SK-N-SH treated with all-trans-retinoic acid at 6 μM for 48 hours (cell line): Measurements from ENCODE around the gene EEFSEC.

Source experiments
- ATAC-seq: fragments of 200-7000 bp; cut with Tn5 transposase; 3 replicates; pipeline ENCODE4 v1.9.1; 2020; ENCODE audit warnings: mild to moderate bottlenecking, moderate library complexity
- BACH2 ChIP-seq: fragments of 250-450 bp; sonication (Bioruptor Pico); IDR thresholded peaks from 2 replicates; pipeline ENCODE4 v1.9.0; 2021; ENCODE audit warnings: mild to moderate bottlenecking, borderline replicate concordance
- CSDC2 ChIP-seq: fragments of 250-450 bp; sonication (Bioruptor Pico); IDR thresholded peaks from 2 replicates; pipeline ENCODE4 v1.5.0; 2020; ENCODE audit warnings: mild to moderate bottlenecking, moderate library complexity
- ESRRG ChIP-seq: fragments of 250-450 bp; sonication (Bioruptor Pico); IDR thresholded peaks from 2 replicates; pipeline ENCODE4 v1.6.1; 2021; ENCODE audit warnings: mild to moderate bottlenecking
- GLIS3 ChIP-seq: fragments of 250-450 bp; sonication (Bioruptor Pico); IDR thresholded peaks from 2 replicates; pipeline ENCODE4 v1.5.0; 2020; ENCODE audit warnings: mild to moderate bottlenecking, moderate library complexity
- ISL1 ChIP-seq: fragments of 250-450 bp; sonication (Bioruptor Pico); IDR thresholded peaks from 2 replicates; pipeline ENCODE4 v2.1.2; 2022; ENCODE audit warnings: mild to moderate bottlenecking, moderate library complexity
- OSR1 ChIP-seq: fragments of 250-450 bp; sonication (Bioruptor Pico); IDR thresholded peaks from 2 replicates; pipeline ENCODE4 v1.8.0; 2022; ENCODE audit warnings: moderate library complexity, mild to moderate bottlenecking, inconsistent platforms
- PPARA ChIP-seq: fragments of 250-450 bp; sonication (Bioruptor Pico); IDR thresholded peaks from 2 replicates; pipeline ENCODE4 v1.5.0; 2020; ENCODE audit warnings: mild to moderate bottlenecking, borderline replicate concordance
- RARB ChIP-seq: fragments of 250-450 bp; sonication (Bioruptor Pico); IDR thresholded peaks from 2 replicates; pipeline ENCODE4 v1.8.0; 2021; ENCODE audit warnings: mild to moderate bottlenecking, moderate library complexity
- SNAI2 ChIP-seq: fragments of 250-450 bp; sonication (Bioruptor Pico); IDR thresholded peaks from 2 replicates; pipeline ENCODE4 v1.5.0; 2020; ENCODE audit warnings: mild to moderate bottlenecking, moderate library complexity
- TCF4 ChIP-seq: fragments of 250-450 bp; sonication (Bioruptor Pico); IDR thresholded peaks from 2 replicates; pipeline ENCODE4 v1.8.0; 2021; ENCODE audit warnings: mild to moderate bottlenecking, moderate library complexity, borderline replicate concordance
- TOX ChIP-seq: fragments of 250-450 bp; sonication (Bioruptor Pico); IDR thresholded peaks from 2 replicates; pipeline ENCODE4 v1.8.0; 2021; ENCODE audit warnings: mild to moderate bottlenecking, moderate library complexity, borderline replicate concordance
- ZC3H10 ChIP-seq: fragments of 250-450 bp; sonication (Bioruptor Pico); IDR thresholded peaks from 2 replicates; pipeline ENCODE4 v1.5.1; 2021; ENCODE audit warnings: mild to moderate bottlenecking, moderate library complexity
- ZFP3 ChIP-seq: fragments of 250-450 bp; sonication (Bioruptor Pico); IDR thresholded peaks from 2 replicates; pipeline ENCODE4 v1.5.0; 2020; ENCODE audit warnings: mild to moderate bottlenecking, moderate library complexity
- ZFP30 ChIP-seq: fragments of 450-650 bp; formaldehyde crosslinking; IDR thresholded peaks from 2 replicates; pipeline ENCODE4 v1.5.0; 2022; ENCODE audit warnings: mild to moderate bottlenecking, moderate library complexity
- ZNF565 ChIP-seq: fragments of 450-650 bp; formaldehyde crosslinking; conservative IDR thresholded peaks from 2 replicates; pipeline ENCODE4 v1.5.0; 2020; ENCODE audit warnings: low read depth, mild to moderate bottlenecking, moderate library complexity
- ZNF70 ChIP-seq: fragments of 450-650 bp; formaldehyde crosslinking; IDR thresholded peaks from 2 replicates; pipeline ENCODE4 v1.5.0; 2020; ENCODE audit warnings: mild to moderate bottlenecking, moderate library complexity
- ZNF8 ChIP-seq: fragments of 450-650 bp; formaldehyde crosslinking; IDR thresholded peaks from 2 replicates; pipeline ENCODE4 v1.5.0; 2020; ENCODE audit warnings: mild to moderate bottlenecking, moderate library complexity
- TF ChIP-seq, protein P1 (sequence below): fragments of 250-450 bp; sonication (Bioruptor Pico); IDR thresholded peaks from 2 replicates; pipeline ENCODE4 v1.8.0; 2020; ENCODE audit warnings: mild to moderate bottlenecking, moderate library complexity, borderline replicate concordance
- TF ChIP-seq, protein P2 (sequence below): fragments of 250-450 bp; sonication (Bioruptor Pico); IDR thresholded peaks from 2 replicates; pipeline ENCODE4 v1.5.1; 2021; ENCODE audit warnings: mild to moderate bottlenecking, moderate library complexity
- TF ChIP-seq, protein P3 (sequence below): fragments of 250-450 bp; sonication (Bioruptor Pico); IDR thresholded peaks from 2 replicates; pipeline ENCODE4 v1.5.0; 2020; ENCODE audit warnings: mild to moderate bottlenecking, moderate library complexity
- TF ChIP-seq, protein P4 (sequence below): fragments of 250-450 bp; sonication (Bioruptor Pico); IDR thresholded peaks from 2 replicates; pipeline ENCODE4 v1.8.0; 2021; ENCODE audit warnings: low read depth, mild to moderate bottlenecking, moderate library complexity, borderline replicate concordance

Gene EEFSEC

DNA sequence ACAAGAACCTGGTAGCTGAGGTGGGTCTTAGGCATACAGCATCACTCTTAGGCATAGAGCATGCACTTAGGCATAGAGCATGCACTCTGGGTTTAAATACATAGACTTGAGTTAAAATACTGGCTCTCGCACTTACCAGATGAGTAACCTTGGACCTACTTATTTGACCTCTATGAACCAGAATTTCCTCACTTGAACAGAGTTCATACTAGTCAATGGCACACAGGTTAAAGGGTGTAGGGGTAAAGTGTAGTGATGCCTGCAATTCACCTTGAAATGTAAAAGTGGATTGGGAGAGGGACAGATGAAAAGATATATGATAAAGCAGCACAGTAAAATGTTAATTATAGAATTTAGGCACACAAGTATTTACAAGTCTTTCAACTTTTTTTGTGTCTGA is 31.3 kb upstream of the EEFSEC start:
- no peak for TF ChIP-seq ZNF565 (CRISPR knock-in tag)
- TF ChIP-seq ZNF8 (CRISPR knock-in tag): no peak
- TF ChIP-seq RARB (CRISPR knock-in tag): no peak
- TF ChIP-seq SNAI2 (CRISPR knock-in tag): no peak
- TF ChIP-seq PPARA (CRISPR knock-in tag): no peak
- no peak for TF ChIP-seq ESRRG (CRISPR knock-in tag)
- TF ChIP-seq ZNF70 (CRISPR knock-in tag): no peak
- TF ChIP-seq OSR1 (CRISPR knock-in tag): no peak
- TF ChIP-seq, protein P1, sequence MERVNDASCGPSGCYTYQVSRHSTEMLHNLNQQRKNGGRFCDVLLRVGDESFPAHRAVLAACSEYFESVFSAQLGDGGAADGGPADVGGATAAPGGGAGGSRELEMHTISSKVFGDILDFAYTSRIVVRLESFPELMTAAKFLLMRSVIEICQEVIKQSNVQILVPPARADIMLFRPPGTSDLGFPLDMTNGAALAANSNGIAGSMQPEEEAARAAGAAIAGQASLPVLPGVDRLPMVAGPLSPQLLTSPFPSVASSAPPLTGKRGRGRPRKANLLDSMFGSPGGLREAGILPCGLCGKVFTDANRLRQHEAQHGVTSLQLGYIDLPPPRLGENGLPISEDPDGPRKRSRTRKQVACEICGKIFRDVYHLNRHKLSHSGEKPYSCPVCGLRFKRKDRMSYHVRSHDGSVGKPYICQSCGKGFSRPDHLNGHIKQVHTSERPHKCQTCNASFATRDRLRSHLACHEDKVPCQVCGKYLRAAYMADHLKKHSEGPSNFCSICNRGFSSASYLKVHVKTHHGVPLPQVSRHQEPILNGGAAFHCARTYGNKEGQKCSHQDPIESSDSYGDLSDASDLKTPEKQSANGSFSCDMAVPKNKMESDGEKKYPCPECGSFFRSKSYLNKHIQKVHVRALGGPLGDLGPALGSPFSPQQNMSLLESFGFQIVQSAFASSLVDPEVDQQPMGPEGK: no peak
- no peak for TF ChIP-seq BACH2 (CRISPR knock-in tag)
- no peak for ATAC-seq

DNA sequence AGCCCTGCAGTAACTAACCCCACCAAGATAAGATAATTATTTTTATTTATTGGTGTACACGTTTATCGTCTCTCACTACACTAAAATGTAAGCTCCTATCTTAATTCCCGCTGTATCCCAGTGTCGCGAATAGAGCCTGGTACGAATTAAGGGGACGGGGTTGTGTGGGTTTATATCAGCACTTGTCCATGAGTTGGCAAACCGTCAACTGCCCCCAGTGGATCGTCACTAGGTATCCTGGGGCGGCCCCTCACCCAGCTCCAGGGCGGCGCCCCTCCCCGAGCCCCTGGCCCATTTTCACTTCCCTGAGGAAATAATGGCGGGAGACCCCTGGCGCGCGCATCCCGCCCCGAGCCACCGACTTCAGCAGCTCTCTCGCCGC is 30.1 kb upstream of the EEFSEC start:
- TF ChIP-seq, protein P1: no peak
- TF ChIP-seq SNAI2 (CRISPR knock-in tag): no peak
- no peak for TF ChIP-seq TOX (CRISPR knock-in tag)
- no peak for TF ChIP-seq OSR1 (CRISPR knock-in tag)
- no peak for TF ChIP-seq ZFP3 (CRISPR knock-in tag)
- TF ChIP-seq, protein P2, sequence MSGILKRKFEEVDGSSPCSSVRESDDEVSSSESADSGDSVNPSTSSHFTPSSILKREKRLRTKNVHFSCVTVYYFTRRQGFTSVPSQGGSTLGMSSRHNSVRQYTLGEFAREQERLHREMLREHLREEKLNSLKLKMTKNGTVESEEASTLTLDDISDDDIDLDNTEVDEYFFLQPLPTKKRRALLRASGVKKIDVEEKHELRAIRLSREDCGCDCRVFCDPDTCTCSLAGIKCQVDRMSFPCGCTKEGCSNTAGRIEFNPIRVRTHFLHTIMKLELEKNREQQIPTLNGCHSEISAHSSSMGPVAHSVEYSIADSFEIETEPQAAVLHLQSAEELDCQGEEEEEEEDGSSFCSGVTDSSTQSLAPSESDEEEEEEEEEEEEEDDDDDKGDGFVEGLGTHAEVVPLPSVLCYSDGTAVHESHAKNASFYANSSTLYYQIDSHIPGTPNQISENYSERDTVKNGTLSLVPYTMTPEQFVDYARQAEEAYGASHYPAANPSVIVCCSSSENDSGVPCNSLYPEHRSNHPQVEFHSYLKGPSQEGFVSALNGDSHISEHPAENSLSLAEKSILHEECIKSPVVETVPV: no peak
- no peak for TF ChIP-seq ZFP30
- TF ChIP-seq TCF4: no peak
- no peak for TF ChIP-seq PPARA (CRISPR knock-in tag)
- no peak for TF ChIP-seq BACH2 (CRISPR knock-in tag)
- ATAC-seq: no peak; the same call in 1 of the 3 replicates

DNA sequence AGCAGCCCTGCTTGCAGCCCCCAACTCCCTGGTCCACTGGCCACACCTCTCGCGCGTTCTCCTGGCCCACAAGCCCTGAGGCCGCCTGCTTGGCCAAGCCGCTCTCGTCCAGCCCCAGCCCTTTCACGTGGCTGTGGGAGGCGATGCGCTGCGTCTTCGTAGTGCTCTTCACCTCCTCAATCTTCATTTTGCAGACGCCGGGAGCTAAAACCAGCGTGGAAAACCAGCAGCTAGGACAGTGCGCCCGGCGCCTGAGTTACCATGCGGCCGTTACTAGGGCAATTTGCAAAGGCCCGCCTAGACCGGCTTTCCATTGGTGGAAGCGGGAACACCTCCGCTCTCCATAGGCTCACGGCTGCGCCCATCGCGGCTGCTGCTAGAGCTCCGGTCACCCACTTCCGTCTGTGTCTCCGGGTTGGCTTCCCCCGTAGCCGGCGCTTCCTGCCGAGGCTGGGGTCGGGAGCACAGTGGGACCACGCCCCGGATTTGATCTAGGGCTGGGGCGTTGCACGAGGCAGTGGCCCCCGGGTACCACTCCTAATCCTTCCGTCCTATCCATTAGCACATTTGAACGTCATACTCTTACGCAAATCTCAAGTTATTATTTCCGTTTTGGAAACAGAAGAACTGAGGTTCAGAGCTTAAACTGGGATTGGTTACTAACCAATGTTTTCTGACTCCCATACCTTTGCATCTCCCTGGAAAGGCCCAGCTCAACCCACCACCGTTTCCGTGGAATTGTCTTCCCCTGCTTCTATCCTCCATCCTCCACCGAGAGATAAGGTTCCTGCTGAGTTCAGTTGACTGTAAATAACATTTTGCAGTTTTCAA is 29.5 kb upstream of the EEFSEC start, which contains the start of gene RUVBL1:
Gene RUVBL1, minus strand, starts transcription at position 275 of the 831 bp plus-strand sequence. Its CDS starts 88 bp downstream, at position 187.
- peak; percentile 100 for ATAC-seq
- TF ChIP-seq ISL1: no peak
- TF ChIP-seq TOX (CRISPR knock-in tag): no peak
- TF ChIP-seq, protein P2: no peak; the same call in 1 of the 2 replicates
- peak; percentile 77 for TF ChIP-seq CSDC2
- no peak for TF ChIP-seq ZFP30
- TF ChIP-seq ZC3H10 (CRISPR knock-in tag): no peak
- TF ChIP-seq ZNF8 (CRISPR knock-in tag): no peak
- TF ChIP-seq, protein P1: peak; percentile 82; the same call in 1 of the 2 replicates
- TF ChIP-seq, protein P3, sequence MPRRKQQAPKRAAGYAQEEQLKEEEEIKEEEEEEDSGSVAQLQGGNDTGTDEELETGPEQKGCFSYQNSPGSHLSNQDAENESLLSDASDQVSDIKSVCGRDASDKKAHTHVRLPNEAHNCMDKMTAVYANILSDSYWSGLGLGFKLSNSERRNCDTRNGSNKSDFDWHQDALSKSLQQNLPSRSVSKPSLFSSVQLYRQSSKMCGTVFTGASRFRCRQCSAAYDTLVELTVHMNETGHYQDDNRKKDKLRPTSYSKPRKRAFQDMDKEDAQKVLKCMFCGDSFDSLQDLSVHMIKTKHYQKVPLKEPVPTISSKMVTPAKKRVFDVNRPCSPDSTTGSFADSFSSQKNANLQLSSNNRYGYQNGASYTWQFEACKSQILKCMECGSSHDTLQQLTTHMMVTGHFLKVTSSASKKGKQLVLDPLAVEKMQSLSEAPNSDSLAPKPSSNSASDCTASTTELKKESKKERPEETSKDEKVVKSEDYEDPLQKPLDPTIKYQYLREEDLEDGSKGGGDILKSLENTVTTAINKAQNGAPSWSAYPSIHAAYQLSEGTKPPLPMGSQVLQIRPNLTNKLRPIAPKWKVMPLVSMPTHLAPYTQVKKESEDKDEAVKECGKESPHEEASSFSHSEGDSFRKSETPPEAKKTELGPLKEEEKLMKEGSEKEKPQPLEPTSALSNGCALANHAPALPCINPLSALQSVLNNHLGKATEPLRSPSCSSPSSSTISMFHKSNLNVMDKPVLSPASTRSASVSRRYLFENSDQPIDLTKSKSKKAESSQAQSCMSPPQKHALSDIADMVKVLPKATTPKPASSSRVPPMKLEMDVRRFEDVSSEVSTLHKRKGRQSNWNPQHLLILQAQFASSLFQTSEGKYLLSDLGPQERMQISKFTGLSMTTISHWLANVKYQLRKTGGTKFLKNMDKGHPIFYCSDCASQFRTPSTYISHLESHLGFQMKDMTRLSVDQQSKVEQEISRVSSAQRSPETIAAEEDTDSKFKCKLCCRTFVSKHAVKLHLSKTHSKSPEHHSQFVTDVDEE (CRISPR knock-in tag): peak; percentile 52; the same call in 1 of the 2 replicates
- no peak for TF ChIP-seq RARB (CRISPR knock-in tag)
- no peak for TF ChIP-seq GLIS3 (CRISPR knock-in tag)
- no peak for TF ChIP-seq ZNF565 (CRISPR knock-in tag)
- no peak for TF ChIP-seq PPARA (CRISPR knock-in tag)
- TF ChIP-seq, protein P4, sequence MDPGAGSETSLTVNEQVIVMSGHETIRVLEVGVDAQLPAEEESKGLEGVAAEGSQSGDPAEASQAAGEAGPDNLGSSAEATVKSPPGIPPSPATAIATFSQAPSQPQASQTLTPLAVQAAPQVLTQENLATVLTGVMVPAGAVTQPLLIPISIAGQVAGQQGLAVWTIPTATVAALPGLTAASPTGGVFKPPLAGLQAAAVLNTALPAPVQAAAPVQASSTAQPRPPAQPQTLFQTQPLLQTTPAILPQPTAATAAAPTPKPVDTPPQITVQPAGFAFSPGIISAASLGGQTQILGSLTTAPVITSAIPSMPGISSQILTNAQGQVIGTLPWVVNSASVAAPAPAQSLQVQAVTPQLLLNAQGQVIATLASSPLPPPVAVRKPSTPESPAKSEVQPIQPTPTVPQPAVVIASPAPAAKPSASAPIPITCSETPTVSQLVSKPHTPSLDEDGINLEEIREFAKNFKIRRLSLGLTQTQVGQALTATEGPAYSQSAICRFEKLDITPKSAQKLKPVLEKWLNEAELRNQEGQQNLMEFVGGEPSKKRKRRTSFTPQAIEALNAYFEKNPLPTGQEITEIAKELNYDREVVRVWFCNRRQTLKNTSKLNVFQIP: no peak
- TF ChIP-seq ZFP3 (CRISPR knock-in tag): 0 out of 2 replicates have a peak, but pooled peaks have one; percentile 73
- TF ChIP-seq BACH2 (CRISPR knock-in tag): no peak
